GM21515 (cell line): ENCODE results near the gene PCDHGC5.

Experiments used
- ATAC-seq: cut with Tn5 transposase; IDR thresholded peaks from one replicate; pipeline ENCODE4 v1.9.1; 2021; ENCODE audit not compliant: unreplicated experiment

PCDHGC5 gene

DNA sequence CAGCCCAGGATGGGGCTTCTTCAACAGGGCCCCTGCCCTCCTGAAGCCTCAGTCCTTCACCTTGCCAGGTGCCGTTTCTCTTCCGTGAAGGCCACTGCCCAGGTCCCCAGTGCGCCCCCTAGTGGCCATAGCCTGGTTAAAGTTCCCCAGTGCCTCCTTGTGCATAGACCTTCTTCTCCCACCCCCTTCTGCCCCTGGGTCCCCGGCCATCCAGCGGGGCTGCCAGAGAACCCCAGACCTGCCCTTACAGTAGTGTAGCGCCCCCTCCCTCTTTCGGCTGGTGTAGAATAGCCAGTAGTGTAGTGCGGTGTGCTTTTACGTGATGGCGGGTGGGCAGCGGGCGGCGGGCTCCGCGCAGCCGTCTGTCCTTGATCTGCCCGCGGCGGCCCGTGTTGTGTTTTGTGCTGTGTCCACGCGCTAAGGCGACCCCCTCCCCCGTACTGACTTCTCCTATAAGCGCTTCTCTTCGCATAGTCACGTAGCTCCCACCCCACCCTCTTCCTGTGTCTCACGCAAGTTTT, 23.6 kb downstream of the PCDHGC5 start:
- no peak for ATAC-seq

DNA sequence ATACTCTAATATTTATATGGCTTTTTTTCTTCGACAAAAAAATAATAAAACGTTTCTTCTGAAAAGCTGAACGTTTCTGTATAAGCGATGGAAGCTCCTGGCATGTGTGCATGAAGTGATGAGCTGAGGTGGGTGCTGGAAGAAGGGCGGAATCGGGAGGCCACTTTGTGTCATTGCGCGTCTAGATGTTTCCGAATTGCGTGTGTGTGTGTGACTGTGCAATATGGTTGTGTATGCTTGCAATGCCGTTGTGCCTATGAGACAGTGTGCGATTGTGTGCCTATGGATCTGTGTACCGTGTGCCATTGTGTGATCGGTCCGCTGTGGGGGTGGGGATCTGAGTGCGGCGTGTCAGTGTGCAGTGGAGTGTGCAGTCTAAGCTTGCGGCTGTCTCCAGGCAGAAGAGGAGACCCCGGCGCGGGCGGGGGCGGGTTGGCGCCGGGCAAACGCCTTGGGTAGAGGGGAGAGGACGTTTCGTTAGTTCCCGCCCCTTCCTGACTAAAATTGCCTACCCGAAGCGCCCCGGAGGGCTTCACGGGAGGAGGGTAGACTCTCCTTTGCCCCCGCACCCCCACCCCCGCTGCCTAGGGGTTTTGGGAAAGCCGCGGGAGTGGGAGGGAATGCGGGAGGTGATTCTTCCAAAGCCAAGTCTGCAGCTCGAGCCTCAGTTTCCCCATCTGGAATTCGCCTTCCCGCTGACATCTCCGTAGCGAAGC, 24.2 kb downstream of the PCDHGC5 start:
- ATAC-seq = no peak

DNA sequence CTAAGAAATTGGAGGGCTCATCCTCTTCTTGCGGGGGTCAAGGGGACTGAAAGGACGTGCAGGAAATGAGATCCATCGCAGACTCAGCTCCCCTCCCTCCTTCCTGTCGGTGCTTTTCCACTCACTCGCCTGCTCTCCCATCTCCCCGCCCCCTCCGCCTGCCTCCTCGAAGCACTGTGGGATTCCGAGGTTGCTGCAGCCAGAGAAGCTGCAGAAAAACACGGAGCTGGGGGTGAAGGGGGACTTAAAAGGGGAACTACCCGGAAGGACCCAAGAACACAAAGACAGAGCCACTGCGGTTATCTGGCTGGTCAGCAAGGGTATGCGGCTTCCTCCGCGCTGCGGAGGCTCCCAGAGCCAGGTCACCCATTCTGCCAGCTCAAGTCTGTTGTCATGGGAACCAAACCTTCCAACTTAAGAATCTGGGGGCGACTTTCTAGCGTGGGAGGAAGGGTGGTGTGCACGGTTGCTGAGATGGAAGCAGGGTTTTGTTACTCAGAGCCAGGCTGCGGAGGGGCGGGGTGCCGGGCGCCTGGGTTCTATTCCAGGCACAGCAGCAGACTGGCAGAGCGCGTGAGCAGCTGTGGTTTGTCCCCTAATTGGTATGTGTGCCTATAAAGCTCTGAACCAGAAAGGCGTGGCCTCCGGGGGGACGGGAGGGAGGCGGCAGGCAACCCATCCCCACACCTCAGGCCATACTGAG, 24.9 kb downstream of the PCDHGC5 start:
- ATAC-seq = no peak

DNA sequence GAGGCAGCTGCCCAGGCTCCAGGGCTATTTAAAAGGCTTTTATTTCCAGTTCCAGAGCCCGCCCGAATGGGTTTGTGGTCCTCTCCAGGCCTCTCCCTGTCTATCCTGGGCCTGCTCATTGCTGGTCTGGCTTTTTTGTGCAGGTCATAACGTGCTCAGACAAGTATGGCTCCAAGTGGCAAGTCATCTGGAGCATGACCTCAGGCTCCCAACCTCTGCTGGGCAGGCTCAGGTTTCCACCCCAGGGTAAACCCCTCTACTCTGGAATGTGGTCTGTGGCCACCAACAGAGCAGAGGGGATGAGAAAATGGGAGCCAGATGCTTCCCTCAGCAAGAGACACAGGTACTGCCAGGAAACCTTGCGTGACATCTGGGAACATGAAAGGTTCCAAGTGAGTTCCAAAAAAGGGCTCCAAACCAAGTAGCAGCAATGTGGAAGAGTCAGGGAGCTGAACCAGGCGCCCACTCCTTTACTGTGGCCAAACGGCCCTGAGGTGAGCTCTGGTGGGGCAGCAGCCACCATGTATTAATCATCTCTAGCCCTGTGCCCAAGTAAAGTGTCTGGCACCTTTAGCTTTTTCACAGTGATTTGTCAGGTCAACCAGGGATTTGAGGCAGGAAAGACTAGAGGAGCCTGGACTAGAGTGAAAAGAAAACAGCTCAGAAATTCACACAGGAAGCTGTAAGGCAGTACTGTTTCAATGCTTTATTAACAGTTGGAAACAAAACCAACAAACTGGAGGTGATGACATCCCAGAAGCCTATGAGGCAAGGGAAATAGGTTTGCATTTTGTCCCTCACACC, 25.7 kb downstream of the PCDHGC5 start:
- ATAC-seq = no peak

DNA sequence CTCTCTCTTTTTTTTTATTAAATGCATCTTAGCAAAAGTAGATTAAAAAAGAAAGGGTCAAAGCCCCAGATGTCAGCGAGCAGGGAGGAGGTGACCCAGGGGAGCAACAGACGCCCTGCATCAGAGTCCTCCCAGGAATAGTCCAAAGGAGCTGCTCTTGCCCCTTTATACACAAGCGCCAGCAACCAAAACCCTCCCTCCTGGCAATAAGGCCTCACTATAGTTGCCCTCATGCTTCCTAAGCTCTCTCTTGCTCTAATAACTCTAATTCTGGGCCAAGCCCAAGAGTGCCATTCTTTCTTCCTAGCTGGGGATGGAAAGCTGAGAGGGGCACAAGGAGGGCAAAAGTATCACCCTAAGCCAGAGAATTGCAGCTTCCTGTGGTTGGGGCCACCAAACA, 26.3 kb downstream of the PCDHGC5 start:
- no peak for ATAC-seq

DNA sequence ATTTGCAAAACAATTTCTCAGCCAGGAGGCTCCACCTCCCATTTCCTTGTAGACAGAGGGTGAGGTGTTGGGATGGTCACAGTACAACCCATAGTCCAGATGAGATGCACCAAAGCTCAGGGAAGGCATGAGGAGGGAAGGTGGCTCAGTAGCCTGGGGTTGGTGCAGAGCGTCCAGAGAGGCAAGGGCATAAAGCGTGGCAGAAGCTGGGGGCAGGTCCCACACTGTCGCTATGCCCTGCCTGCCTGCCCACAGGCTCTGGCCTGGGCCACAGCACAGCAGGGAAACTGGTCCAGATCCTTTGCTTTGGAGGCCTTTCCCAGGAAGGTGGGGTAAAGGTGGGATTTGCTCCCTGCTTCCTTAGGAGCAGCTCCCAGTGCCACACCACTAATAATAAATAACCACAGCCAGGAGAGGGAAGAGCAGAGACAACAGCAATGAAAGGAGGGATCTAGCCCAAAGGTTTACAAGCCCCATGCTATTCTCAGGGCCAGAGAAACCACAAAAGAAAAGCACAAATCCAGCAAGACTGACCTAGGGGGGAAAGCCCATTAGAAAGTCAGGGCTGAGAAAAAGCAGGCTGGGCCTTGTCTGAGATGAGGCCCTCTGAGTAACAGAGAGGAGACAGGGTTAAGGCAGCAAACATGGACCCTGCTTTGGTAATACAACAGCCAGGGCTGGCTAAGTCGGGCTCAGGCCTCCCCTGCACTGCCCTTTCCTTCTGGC, 27.2 kb downstream of the PCDHGC5 start:
- ATAC-seq = no peak

DNA sequence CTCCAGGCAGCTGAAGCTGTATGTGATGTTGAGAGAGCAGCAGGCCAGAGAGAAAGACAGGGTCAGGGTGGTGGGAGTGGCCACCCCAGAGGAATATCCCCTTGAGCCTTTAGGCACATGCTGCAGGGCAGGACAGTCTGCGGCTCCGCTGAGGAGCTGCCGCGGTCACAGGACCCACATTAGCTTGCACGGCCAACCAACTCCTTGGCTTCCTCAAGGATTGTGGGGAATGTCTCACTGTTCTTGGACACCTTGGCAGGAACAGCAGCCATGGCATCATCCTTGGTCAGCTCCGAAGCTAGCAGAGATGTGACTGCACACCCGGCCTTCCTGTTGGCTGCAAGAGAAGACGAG, 27.8 kb downstream of the PCDHGC5 start:
- ATAC-seq = no peak

DNA sequence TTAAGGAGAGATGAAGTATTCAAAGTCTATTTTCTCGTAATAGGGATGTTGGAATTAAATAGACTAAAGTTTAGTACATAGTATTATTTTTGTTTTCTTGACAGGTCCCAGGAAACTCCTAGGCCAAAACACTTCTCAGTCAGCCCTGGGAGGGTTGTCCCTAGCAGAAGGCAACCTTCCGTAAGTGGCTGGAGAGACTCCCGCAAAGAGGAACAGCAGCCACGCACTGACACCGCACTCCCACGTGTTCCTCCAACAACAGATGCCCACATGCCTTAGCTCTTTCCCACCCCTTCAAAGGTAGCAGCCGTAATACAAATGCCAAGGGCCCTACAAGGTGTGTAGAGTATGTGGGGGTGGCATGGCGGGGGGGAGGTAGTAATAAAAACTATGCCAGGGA, 28.4 kb downstream of the PCDHGC5 start:
- no peak for ATAC-seq

DNA sequence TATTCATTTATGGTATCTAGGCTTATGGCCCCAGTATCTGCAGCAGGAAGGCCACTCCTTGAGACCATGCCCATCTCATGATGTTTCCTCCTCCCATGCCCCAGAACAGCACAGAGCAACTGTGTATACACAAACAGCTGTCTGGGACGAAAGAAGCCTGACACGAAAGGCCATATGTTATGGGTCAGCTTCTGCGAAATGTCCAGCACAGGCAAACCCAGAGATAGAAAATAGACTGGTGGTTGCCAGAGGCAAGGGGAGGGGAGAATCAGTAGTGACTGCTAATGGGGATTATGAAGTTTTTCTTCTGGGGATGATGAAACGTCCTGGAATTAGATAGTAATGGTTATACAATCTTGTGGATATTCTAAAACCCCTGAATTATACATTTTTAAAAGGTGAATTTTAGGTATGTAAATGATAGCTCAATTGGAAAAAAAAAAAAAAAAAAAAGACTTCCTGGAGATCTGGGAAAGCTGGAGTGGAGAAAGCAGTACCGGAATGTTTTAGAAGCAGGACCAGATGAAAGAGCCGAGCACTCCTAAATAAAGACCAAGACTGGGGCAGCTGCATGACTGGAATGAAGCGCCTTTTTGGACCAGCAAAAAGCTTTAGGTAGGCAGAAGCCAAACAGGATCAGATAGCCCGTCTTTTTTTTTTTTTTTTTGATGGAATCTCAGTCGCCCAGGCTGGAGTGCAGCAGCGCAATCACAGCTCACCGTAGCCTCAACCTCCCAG, 29.2 kb downstream of the PCDHGC5 start:
- no peak for ATAC-seq

DNA sequence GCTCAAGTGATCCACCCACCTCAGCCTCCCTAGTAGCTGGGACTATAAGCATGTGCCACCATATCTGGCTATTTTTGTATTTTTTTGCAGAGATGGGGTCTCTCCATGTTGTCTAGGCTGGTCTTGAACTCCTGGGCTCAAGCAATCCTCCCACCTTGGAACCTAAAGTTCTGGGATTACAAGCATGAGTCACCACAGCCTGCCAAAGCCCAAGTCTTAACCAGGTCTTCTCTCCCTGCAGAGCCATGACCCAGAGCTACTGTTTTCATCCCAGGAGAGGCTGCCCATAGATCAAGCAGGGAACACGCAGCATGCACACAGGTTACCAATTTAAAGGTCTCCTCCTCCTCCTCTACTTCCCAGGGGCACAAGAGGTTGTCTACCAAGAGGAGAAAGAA, 29.7 kb downstream of the PCDHGC5 start:
- no peak for ATAC-seq

DNA sequence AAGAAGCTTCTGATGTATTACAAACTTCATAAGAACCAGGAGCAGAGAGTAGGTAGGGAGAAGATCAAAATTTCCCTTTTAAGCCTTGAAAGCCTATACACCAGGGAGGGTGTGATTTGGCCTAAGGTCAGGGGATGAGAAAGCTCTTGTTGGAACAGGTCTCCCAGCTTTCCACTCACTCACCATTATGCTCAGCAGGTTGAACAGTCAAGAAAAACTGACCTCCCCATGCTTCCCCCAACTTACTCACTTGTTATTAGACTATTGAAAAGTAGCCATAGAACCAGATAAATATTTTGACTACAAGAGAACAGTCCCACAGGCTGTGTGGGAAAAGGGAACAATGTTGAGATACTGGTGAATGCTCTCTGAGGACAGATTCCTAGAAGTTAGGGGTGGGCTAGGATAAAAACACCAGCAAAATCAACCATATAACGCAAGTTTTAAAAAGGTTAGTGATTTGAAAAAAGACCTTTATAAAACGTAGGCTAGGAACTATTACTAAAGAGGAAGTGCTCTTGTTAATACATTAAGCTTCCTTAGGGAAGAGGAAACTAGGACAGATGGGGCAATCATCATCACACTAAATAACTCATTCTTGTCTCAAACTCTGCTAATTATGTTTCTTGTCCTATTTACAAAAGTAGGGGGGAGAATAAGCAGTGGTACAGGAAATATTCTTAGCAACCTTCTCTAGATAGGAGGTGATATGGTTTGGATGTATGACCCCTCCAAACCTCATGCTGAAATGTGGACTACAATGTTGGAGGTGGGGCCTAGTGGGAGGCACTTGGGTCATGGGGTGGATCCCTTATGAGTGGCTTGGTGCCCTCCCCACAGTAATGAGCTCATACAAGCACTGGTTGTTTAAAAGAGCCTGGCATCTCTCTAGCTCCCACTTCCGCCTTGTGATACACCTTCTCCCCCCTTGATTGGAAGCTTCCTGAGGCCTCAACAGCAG, 31.0 kb downstream of the PCDHGC5 start:
- no peak for ATAC-seq

DNA sequence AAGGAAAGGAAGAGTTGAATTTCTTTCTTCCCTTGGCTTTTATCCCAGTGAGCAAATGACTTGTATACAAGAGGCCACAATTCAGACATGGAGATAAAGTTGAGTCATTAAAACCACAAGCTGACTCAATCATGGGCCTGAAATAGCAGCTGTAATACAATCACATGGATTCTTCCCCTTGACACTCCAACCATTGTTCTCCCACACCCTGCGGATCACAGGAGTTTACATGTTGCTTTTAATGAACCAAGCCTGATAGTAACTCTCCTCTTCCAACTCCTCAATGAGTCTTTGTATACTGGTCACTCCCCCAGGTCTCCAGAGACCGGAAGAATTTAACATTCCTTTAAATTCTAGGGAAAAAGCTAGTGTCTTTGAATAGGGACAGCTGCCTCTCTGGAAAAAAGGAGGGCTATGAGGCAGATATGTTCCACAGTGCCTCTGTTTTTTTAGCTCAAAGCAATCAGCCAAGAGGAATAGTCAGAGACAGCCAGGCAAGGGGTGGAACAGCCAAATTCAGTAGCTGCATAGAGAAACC, 32.4 kb downstream of the PCDHGC5 start:
- no peak for ATAC-seq

DNA sequence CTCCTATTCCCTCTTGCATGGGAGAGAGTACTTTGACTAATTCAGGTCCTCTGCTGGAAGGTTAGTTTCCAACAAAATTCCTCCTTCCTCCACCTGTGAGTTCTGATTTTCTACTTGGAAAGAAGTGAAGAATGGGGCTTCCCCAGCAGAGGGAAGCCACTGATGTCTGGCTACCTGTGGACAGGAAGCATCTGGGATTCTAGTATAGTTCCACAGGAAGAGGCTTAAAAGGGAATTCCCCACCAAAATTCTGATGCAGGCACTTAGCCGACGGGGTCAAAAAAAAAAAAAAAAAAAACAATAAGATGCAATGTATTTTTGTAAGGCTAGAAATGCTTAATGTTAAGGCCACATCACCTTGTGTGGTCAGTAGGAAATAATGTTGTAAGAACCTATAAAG, 33.4 kb downstream of the PCDHGC5 start:
- ATAC-seq = no peak

DNA sequence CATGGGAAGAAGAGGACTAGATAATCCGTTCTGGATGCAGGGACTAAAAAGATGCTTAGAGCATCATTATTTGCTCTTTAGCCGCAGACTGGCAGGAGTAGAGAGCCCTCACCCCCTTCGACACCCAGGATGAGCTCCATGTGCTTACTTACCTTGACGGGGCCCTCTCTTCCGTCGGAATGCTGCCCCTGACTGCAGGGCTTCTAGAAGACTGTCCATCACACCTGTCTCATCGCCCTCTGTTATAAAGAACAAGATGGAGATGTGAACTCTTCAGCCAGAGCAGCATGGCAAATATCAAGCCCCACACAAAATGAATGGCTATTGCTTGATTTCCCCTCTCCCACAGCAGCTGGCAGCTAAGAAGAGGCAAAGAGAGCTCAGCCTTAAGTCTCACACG, 35.1 kb downstream of the PCDHGC5 start:
- ATAC-seq = no peak

DNA sequence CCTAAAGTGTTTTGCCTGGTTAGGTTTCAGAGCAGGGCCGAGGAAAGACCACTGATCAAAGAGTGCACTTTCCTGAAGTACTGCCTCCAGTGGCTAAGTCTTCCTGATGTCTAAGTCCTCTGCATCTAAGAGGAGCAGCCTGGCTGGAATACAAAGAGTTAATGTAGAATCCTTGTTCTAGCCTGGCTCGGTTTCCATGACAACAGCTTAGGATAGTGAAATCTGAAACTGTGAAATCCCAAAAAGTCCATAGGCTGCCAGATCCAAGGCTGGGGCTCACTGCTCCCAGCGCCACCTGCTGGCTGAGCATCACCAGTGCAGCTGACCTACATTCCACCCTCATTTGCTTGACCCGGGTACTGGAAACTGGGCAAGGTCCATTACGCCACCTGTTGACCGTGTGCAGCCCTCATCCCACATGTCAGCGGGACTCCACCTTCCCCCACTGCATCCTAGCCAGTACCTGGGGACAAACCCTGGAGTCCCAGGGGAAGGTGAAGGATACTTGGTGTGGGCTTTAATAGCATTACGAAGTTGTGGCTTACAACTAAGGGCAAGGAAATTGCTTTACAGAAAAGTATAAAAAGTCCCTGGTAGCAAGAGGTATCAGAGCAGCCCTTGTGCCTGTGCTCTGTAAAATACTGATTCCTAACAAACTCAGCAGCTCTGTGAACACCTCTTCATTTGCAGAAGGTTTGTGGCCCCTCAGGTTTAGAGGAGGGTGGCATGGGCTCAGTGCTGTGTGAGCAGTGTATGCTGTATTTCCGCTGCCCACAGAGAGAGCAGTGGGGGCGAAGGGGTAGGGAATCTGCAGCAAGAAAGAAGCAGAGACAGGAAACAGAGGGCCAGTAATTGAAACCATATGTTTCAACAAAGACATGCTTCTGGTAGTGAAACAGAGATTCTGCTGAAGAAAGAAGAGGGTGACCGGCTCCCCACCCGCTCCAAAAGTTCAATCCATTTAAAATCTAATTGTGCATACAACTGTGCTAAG, 36.0 kb downstream of the PCDHGC5 start:
- peak; percentile 68 for ATAC-seq

DNA sequence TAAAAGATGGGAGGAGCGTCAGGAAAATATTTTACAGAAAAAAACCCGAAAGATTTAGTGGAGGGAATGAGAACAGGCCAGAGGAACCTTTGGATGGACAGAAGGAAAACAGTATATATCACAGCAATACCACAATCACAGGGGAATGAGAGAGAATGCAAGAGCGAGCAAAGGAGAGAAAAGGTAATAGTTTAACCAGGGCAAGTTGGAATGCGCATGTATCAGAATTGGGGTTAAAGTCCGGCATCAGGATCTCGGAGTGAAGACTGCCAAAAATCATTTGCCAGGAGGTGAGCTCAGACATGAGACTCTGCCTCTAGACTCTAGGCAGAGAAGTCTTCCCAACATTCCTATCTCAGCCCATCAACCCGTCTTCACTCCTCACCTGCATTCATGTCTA, 36.8 kb downstream of the PCDHGC5 start:
- ATAC-seq = no peak

DNA sequence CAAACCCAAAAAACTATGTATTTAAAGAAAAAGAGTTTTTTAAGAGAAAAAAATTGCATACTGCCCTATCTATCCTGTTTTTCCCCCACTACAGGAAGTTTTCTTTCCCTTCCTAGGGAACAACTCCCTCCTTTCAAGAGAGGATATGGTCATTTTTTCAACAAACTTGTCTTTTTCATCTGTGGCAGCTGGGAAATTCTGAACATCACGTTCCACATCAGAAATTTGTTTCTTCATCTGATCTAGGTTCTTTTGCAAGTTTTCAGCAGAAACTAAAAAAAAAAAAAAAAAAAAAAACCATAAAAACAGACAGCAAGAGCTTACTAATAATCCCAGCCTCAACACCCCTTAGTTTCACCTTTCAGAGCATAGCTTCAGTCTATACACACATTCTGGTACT, 38.5 kb downstream of the PCDHGC5 start:
- ATAC-seq = no peak
